Germinal center (tissue), 1 donor: ENCODE measurements around the gene KRTAP19-3.
"Not testable (repeated sequence)": the region's sequence is repeated elsewhere in the genome, so short reads cannot be mapped to it uniquely, and the experiment has no call there.

Experiments
- DNase-seq: peaks from one replicate; pipeline ENCODE4 v3.0.0; 2012; ENCODE audit warnings: mixed read lengths, low spot score

KRTAP19-3 gene

GRCh38 chr21:30491963-30492428 is at the start of gene KRTAP19-3:
Gene KRTAP19-3 (minus strand): TSS chr21:30492013. CDS start chr21:30491957, 56 bp downstream.
- no peak for DNase-seq

GRCh38 chr21:30518876-30519275 is 27.1 kb upstream of the KRTAP19-3 start:
- no peak for DNase-seq

GRCh38 chr21:30515681-30516080 is 23.9 kb upstream of the KRTAP19-3 start:
- DNase-seq = no peak

GRCh38 chr21:30505621-30506205 is 13.9 kb upstream of the KRTAP19-3 start:
- DNase-seq = not testable (repeated sequence)

- DNase-seq = no peak
These were observed 10.2 kb upstream of the KRTAP19-3 start, which contains the start of gene KRTAP19-5 for GRCh38 chr21:30502041-30502440. Gene KRTAP19-5 (minus strand): TSS chr21:30502141. CDS start chr21:30502090, 51 bp downstream.

GRCh38 chr21:30497065-30497464 is 5.3 kb upstream of the KRTAP19-3 start, which contains the start of gene KRTAP19-4:
Gene KRTAP19-4 (minus strand): TSS chr21:30497165. CDS start chr21:30497110, 55 bp downstream.
- no peak for DNase-seq

GRCh38 chr21:30487336-30487735 is 4.5 kb downstream of the KRTAP19-3 start, which contains the start of gene KRTAP19-2:
Gene KRTAP19-2 (minus strand): TSS chr21:30487436. CDS start chr21:30487348, 88 bp downstream.
- no peak for DNase-seq

GRCh38 chr21:30486180-30486579 is 5.6 kb downstream of the KRTAP19-3 start:
- no peak for DNase-seq

- DNase-seq = no peak
These were observed 9.7 kb downstream of the KRTAP19-3 start for GRCh38 chr21:30482130-30482529.

GRCh38 chr21:30480145-30480544 is 11.7 kb downstream of the KRTAP19-3 start, which contains the start of gene KRTAP19-1:
Gene KRTAP19-1 (minus strand): TSS chr21:30480367. CDS start chr21:30480317, 50 bp downstream.
- no peak for DNase-seq

GRCh38 chr21:30479259-30479658 is 12.6 kb downstream of the KRTAP19-3 start:
- DNase-seq = no peak

GRCh38 chr21:30478004-30478403 is 13.8 kb downstream of the KRTAP19-3 start:
- DNase-seq = no peak

- DNase-seq = no peak
These were observed 22.7 kb downstream of the KRTAP19-3 start for GRCh38 chr21:30468900-30469714.

GRCh38 chr21:30463713-30464112 is 28.1 kb downstream of the KRTAP19-3 start:
- DNase-seq = no peak

GRCh38 chr21:30448514-30448913 is 43.3 kb downstream of the KRTAP19-3 start:
- DNase-seq = no peak

- no peak for DNase-seq
These were observed 44.8 kb downstream of the KRTAP19-3 start for GRCh38 chr21:30447056-30447455.

- DNase-seq = no peak
These were observed 47.6 kb downstream of the KRTAP19-3 start for GRCh38 chr21:30444204-30444603.

- DNase-seq = no peak
These were observed 48.6 kb downstream of the KRTAP19-3 start for GRCh38 chr21:30443226-30443625.
